Measurements from ENCODE around the gene CDH13. TPM values are rescaled to one million over a fixed set of nuclear protein-coding genes. Genes with fewer than 3 reads are reported as not detected.

CDH13 gene
- total and polyA plus RNA-seq, 2 donors (not counting 3 experiments of a cell fraction or from before 2014, with no cell fraction given) = 96.6 to 124 TPM

DNA sequence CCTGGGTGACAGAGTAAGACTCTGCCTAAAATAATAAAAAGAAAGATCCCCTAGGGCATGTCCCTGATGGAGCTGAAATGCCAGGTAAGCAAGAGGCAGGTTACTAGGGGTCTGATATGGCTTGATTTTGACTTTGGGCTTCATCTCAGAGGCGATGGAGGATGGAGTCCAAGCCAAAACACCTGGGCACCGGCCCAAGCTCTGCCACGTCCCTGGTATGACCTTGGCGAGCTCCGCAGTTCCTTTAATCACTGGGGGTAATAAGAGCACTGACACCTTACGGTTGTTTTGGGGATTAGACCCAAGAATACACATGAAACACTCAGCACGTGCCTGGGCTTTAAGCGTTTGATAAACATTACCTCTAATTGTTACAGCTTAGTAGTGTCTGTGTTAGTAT lies 830.2 kb downstream of the CDH13 start:
- Histone ChIP-seq H3K36me3 (ENCODE audit: control insufficient read depth in 2 of 2, extremely low read depth in 1 of 2, insufficient read depth in 2 of 2, low read length in 2 of 2) (no peaks in the 10 kb centered on the region), H3K4me2 (ENCODE audit: insufficient read depth, low read length) (no peak overlapping the region), H3K79me2 (ENCODE audit: control insufficient read depth, insufficient read depth, low read length) (no peaks in the 10 kb centered on the region), H4K20me1 (replicated peaks; ENCODE audit: control insufficient read depth, extremely low read depth, insufficient read depth, low read length) (no peaks in the 10 kb centered on the region), H3K4me3 (replicated peaks in 1 of 3; ENCODE audit: insufficient read depth in 1 of 3, low read depth in 1 of 3, low read length in 3 of 3) (no peak overlapping the region), H3K27me3 (ENCODE audit: control insufficient read depth in 2 of 2, insufficient read depth in 2 of 2, low read length in 2 of 2) (no peaks in the 10 kb centered on the region), H3K4me1 (ENCODE audit: control insufficient read depth, extremely low read depth, insufficient read depth, low read length) (no peaks in the 10 kb centered on the region), H3K9me3 (replicated peaks; ENCODE audit: control insufficient read depth, insufficient read depth, low read length) (no peaks in the 10 kb centered on the region), H2AFZ (ENCODE audit: low read depth, low read length) (no peak overlapping the region), H3K27ac (ENCODE audit: insufficient read depth, low read depth, low read length) (no peak overlapping the region), H3K9ac (replicated peaks; ENCODE audit: extremely low read depth, insufficient read depth, low read length) (no peak overlapping the region), H3K9me1 (replicated peaks; ENCODE audit: control insufficient read depth, extremely low read depth, insufficient read depth, low read length) (no peaks in the 10 kb centered on the region)
- DNase-seq (ENCODE audit: low read depth, low spot score) = no peak
- BruUV-seq (replicated peaks) = no TSS peak
- intact Hi-C loops (cut with micrococcal nuclease) (no loop called here), dilution Hi-C loops (cut with MboI; ENCODE audit: extremely low pct_ligation_motif_present, low sequenced_read_pairs) (no loop called here)
- ChIA-PET POLR2A (no interaction called here), CTCF (no interaction called here)
- TF ChIP-seq, protein P1, sequence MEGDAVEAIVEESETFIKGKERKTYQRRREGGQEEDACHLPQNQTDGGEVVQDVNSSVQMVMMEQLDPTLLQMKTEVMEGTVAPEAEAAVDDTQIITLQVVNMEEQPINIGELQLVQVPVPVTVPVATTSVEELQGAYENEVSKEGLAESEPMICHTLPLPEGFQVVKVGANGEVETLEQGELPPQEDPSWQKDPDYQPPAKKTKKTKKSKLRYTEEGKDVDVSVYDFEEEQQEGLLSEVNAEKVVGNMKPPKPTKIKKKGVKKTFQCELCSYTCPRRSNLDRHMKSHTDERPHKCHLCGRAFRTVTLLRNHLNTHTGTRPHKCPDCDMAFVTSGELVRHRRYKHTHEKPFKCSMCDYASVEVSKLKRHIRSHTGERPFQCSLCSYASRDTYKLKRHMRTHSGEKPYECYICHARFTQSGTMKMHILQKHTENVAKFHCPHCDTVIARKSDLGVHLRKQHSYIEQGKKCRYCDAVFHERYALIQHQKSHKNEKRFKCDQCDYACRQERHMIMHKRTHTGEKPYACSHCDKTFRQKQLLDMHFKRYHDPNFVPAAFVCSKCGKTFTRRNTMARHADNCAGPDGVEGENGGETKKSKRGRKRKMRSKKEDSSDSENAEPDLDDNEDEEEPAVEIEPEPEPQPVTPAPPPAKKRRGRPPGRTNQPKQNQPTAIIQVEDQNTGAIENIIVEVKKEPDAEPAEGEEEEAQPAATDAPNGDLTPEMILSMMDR (IDR thresholded peaks at IDR 0.05; ENCODE audit: extremely low read depth in 1 of 2, insufficient read depth in 1 of 2, low read depth in 1 of 2, low read length in 2 of 2) = no peak
- TF ChIP-seq POLR2AphosphoS5 (IDR thresholded peaks at IDR 0.05; ENCODE audit: insufficient read depth, low read depth, low read length) = no peak
- no peak for TF ChIP-seq POLR2A (IDR thresholded peaks at IDR 0.05; ENCODE audit: low read depth, low read length)
- no peak for TF ChIP-seq FOS (IDR thresholded peaks at IDR 0.05; ENCODE audit: borderline replicate concordance, insufficient read depth, low read length)
- no peak for TF ChIP-seq JUN (IDR thresholded peaks at IDR 0.05; ENCODE audit: borderline replicate concordance, insufficient read depth, insufficient read length, low read depth)
- TF ChIP-seq, protein P2, sequence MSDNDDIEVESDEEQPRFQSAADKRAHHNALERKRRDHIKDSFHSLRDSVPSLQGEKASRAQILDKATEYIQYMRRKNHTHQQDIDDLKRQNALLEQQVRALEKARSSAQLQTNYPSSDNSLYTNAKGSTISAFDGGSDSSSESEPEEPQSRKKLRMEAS (IDR thresholded peaks at IDR 0.05; ENCODE audit: insufficient read depth, insufficient read length) = no peak
- no peak for TF ChIP-seq GATA2 (IDR thresholded peaks at IDR 0.05; ENCODE audit: insufficient read depth, insufficient read length, low read depth, low read length)
- no peak for TF ChIP-seq EZH2 (IDR thresholded peaks at IDR 0.05; ENCODE audit: borderline replicate concordance, low read depth, low read length, severe bottlenecking)
- no peak for TF ChIP-seq MYC (IDR thresholded peaks at IDR 0.05; ENCODE audit: low read depth, low read length)
- FAIRE-seq = no peak

Data from endothelial cell of umbilical vein (primary cell).